ENCODE measurements around the gene PACC1.
"Not testable (repeated sequence)": the region's sequence is repeated elsewhere in the genome, so short reads cannot be mapped to it uniquely, and the experiment has no call there.

PACC1 gene

DNA sequence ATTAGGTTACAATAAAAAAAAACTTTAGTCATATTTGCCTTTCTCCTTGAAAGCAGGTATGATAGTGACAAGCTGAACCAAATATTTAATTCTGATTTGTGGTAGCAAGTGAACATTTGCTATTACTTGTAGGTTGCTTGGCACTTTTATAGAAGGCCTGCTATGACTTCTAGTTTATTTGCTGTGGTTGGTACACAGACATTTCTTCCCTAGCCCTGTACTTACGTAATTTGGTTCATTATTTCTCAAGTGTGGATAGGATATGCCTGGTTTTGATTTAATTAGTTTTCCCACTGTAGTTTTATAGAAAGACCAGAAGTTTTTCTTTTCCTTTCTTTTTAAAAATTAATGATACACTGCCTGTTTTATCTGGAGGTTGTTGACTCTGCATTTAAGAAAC lies 73.6 kb downstream of the PACC1 start:
- no peak overlapping the region for H3K27ac ChIP-seq (ENCODE audit: insufficient read depth, low read depth, low read length, poor library complexity, severe bottlenecking)
- 83 to 93% methylated on average over 1 of the region's 1 CpG for WGBS, 2 experiments
- H3K4me3 ChIP-seq (ENCODE audit: insufficient read depth, low read depth, low read length), result no peak overlapping the region
- H3K27me3 ChIP-seq (ENCODE audit: control insufficient read depth, insufficient read depth, low read length, poor library complexity, severe bottlenecking), result no peaks in the 10 kb centered on the region
- H3K9me3 ChIP-seq (ENCODE audit: control insufficient read depth, low read length), result no peaks in the 10 kb centered on the region
- H3K4me1 ChIP-seq (ENCODE audit: control insufficient read depth, insufficient read depth, low read length), result no peaks in the 10 kb centered on the region
- no peaks in the 10 kb centered on the region for H3K36me3 ChIP-seq (ENCODE audit: control insufficient read depth, insufficient read depth, low read length)

- WGBS, 2 experiments, result 85 to 100% methylated on average over 2 of the region's 2 CpGs
- Histone ChIP-seq H3K4me3 (ENCODE audit: insufficient read depth, low read depth, low read length) (no peak overlapping the region), H3K4me1 (ENCODE audit: control insufficient read depth, insufficient read depth, low read length) (no peaks in the 10 kb centered on the region), H3K36me3 (ENCODE audit: control insufficient read depth, insufficient read depth, low read length) (no peaks in the 10 kb centered on the region), H3K27ac (ENCODE audit: insufficient read depth, low read depth, low read length, poor library complexity, severe bottlenecking) (no peak overlapping the region), H3K9me3 (ENCODE audit: control insufficient read depth, low read length) (no peaks in the 10 kb centered on the region), H3K27me3 (ENCODE audit: control insufficient read depth, insufficient read depth, low read length, poor library complexity, severe bottlenecking) (no peaks in the 10 kb centered on the region)
These were observed 85.6 kb downstream of the PACC1 start for GRCh38 chr1:212329105-212329504.

GRCh38 chr1:212328248-212328647 lies 86.4 kb downstream of the PACC1 start:
- Histone ChIP-seq H3K4me3 (ENCODE audit: insufficient read depth, low read depth, low read length) (no peak overlapping the region), H3K4me1 (ENCODE audit: control insufficient read depth, insufficient read depth, low read length) (no peaks in the 10 kb centered on the region), H3K27me3 (ENCODE audit: control insufficient read depth, insufficient read depth, low read length, poor library complexity, severe bottlenecking) (no peaks in the 10 kb centered on the region), H3K27ac (ENCODE audit: insufficient read depth, low read depth, low read length, poor library complexity, severe bottlenecking) (no peak overlapping the region), H3K36me3 (ENCODE audit: control insufficient read depth, insufficient read depth, low read length) (no peaks in the 10 kb centered on the region), H3K9me3 (ENCODE audit: control insufficient read depth, low read length) (no peaks in the 10 kb centered on the region)
- 93 to 95% methylated on average over 4 of the region's 4 CpGs for whole genome bisulfite sequencing, 2 experiments

- no peaks in the 10 kb centered on the region for H3K36me3 ChIP-seq (ENCODE audit: control insufficient read depth, insufficient read depth, low read length)
- no peaks in the 10 kb centered on the region for H3K9me3 ChIP-seq (ENCODE audit: control insufficient read depth, low read length)
- H3K27me3 ChIP-seq (ENCODE audit: control insufficient read depth, insufficient read depth, low read length, poor library complexity, severe bottlenecking), result no peaks in the 10 kb centered on the region
- H3K4me3 ChIP-seq (ENCODE audit: insufficient read depth, low read depth, low read length), result no peak overlapping the region
- WGBS, 2 experiments, result 60 to 65% methylated on average over 3 of the region's 3 CpGs
- no peaks in the 10 kb centered on the region for H3K4me1 ChIP-seq (ENCODE audit: control insufficient read depth, insufficient read depth, low read length)
- H3K27ac ChIP-seq (ENCODE audit: insufficient read depth, low read depth, low read length, poor library complexity, severe bottlenecking), result no peak overlapping the region
These were observed 88.1 kb downstream of the PACC1 start for GRCh38 chr1:212326541-212326940.

- Histone ChIP-seq H3K4me1 (ENCODE audit: control insufficient read depth, insufficient read depth, low read length) (no peaks in the 10 kb centered on the region), H3K27ac (ENCODE audit: insufficient read depth, low read depth, low read length, poor library complexity, severe bottlenecking) (no peak overlapping the region), H3K27me3 (ENCODE audit: control insufficient read depth, insufficient read depth, low read length, poor library complexity, severe bottlenecking) (no peaks in the 10 kb centered on the region), H3K36me3 (ENCODE audit: control insufficient read depth, insufficient read depth, low read length) (no peaks in the 10 kb centered on the region), H3K9me3 (ENCODE audit: control insufficient read depth, low read length) (no peaks in the 10 kb centered on the region), H3K4me3 (ENCODE audit: insufficient read depth, low read depth, low read length) (no peak overlapping the region)
- 86 to 100% methylated on average over 1 of the region's 3 CpGs for WGBS, 2 experiments
These were observed 91.6 kb downstream of the PACC1 start for GRCh38 chr1:212323066-212323465.

GRCh38 chr1:212321031-212321430 lies 93.7 kb downstream of the PACC1 start:
- 98 to 100% methylated on average over 7 to 12 of the region's 34 CpGs for WGBS, 2 experiments

DNA sequence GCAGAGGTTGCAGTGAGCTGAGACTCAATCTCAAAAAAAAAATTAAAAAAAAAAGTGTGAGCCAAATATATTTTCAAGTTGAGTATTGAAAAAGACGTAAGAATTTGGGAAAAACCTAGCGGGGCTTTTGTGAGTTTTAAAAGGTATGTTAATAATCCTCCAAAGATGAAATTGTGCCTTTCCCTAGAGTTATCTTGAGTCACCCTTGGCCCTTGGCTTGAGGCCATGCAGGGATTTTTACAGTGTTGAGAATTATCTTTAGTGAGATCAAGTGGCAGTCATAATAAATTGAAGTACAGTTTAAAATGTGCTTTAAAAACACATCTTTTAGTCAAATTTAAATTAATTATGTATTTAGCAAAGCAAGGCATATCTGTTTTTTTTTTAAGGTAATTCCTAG lies 96.8 kb downstream of the PACC1 start:
- no peaks in the 10 kb centered on the region for H3K4me1 ChIP-seq (ENCODE audit: control insufficient read depth, insufficient read depth, low read length)
- no peaks in the 10 kb centered on the region for H3K36me3 ChIP-seq (ENCODE audit: control insufficient read depth, insufficient read depth, low read length)
- WGBS, 2 experiments, result 94 to 96% methylated on average over 2 of the region's 2 CpGs
- H3K4me3 ChIP-seq (ENCODE audit: insufficient read depth, low read depth, low read length), result no peak overlapping the region
- no peak overlapping the region for H3K27ac ChIP-seq (ENCODE audit: insufficient read depth, low read depth, low read length, poor library complexity, severe bottlenecking)
- no peaks in the 10 kb centered on the region for H3K9me3 ChIP-seq (ENCODE audit: control insufficient read depth, low read length)
- no peaks in the 10 kb centered on the region for H3K27me3 ChIP-seq (ENCODE audit: control insufficient read depth, insufficient read depth, low read length, poor library complexity, severe bottlenecking)

More at GRCh38 chr1:212321031-212321430, 93.7 kb downstream of the PACC1 start:
- not testable (repeated sequence) for H3K27me3 ChIP-seq (ENCODE audit: control insufficient read depth, insufficient read depth, low read length, poor library complexity, severe bottlenecking); H3K36me3 ChIP-seq (ENCODE audit: control insufficient read depth, insufficient read depth, low read length); H3K4me3 ChIP-seq (ENCODE audit: insufficient read depth, low read depth, low read length); H3K4me1 ChIP-seq (ENCODE audit: control insufficient read depth, insufficient read depth, low read length); H3K9me3 ChIP-seq (ENCODE audit: control insufficient read depth, low read length); H3K27ac ChIP-seq (ENCODE audit: insufficient read depth, low read depth, low read length, poor library complexity, severe bottlenecking)

DNA sequence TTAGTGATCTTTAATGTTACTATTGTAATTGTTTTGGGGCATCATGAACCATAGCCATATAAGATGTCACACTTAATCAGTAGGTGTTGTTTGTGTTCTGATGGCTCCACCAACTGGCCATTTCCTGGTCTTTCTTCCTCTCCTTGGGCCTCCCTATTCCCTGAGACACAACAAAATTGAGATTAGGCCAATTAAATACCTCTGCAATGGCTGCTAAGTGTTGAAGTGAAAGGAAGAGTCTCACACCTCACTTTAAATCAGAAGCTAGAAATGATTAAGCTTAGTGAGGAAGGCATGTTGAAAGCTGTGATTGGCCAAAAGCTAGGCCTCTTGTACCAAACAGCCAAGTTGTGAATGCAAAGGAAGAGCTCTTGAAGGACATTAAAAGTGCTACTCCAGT lies 98.8 kb downstream of the PACC1 start:
- no peak overlapping the region for H3K4me3 ChIP-seq (ENCODE audit: insufficient read depth, low read depth, low read length)
- H3K27me3 ChIP-seq (ENCODE audit: control insufficient read depth, insufficient read depth, low read length, poor library complexity, severe bottlenecking), result no peaks in the 10 kb centered on the region
- H3K36me3 ChIP-seq (ENCODE audit: control insufficient read depth, insufficient read depth, low read length), result no peaks in the 10 kb centered on the region
- H3K27ac ChIP-seq (ENCODE audit: insufficient read depth, low read depth, low read length, poor library complexity, severe bottlenecking), result no peak overlapping the region
- H3K4me1 ChIP-seq (ENCODE audit: control insufficient read depth, insufficient read depth, low read length), result no peaks in the 10 kb centered on the region
- no peaks in the 10 kb centered on the region for H3K9me3 ChIP-seq (ENCODE audit: control insufficient read depth, low read length)

DNA sequence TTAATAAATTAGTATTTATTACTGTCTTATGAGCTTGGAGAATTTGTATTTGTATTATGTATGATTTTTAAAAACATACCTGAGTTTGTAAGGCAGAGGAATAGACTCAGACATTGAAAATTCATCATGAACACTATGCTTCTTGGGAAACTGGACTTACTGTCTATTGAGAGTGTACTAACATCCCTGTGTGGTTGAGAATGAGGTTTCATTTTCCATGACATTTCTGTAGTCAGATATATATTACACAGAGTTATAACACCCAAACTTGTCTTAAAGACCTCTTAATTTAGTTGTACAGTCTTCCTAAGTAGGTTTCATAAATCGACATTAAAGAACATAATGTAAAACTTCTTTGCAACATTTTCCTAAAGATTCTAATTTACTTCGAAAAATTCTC lies 99.5 kb downstream of the PACC1 start:
- 71 to 80% methylated on average over 1 of the region's 2 CpGs for WGBS, 2 experiments
- H3K4me3 ChIP-seq (ENCODE audit: insufficient read depth, low read depth, low read length), result no peak overlapping the region
- H3K4me1 ChIP-seq (ENCODE audit: control insufficient read depth, insufficient read depth, low read length), result peaks cover 6% of the 10 kb centered on the region
- no peaks in the 10 kb centered on the region for H3K36me3 ChIP-seq (ENCODE audit: control insufficient read depth, insufficient read depth, low read length)
- H3K27ac ChIP-seq (ENCODE audit: insufficient read depth, low read depth, low read length, poor library complexity, severe bottlenecking), result no peak overlapping the region
- no peaks in the 10 kb centered on the region for H3K9me3 ChIP-seq (ENCODE audit: control insufficient read depth, low read length)
- no peaks in the 10 kb centered on the region for H3K27me3 ChIP-seq (ENCODE audit: control insufficient read depth, insufficient read depth, low read length, poor library complexity, severe bottlenecking)
